IMR-90 (cell line): Measurements from ENCODE around the gene ATP13A2. TPM values are rescaled to one million over a fixed set of nuclear protein-coding genes. Genes with fewer than 3 reads are reported as not detected.
A peak's percentile ranks its signal among the peaks of the same experiment; 100 is the strongest.

Source experiments
- ATAC-seq: fragments of 200-7000 bp; cut with Tn5 transposase; 2 replicates; pipeline ENCODE4 v1.9.1; 2020; ENCODE audit warnings: low read depth, mild to moderate bottlenecking, moderate library complexity
- BruUV-seq: library from RNA; stranded (reverse); fragments of 400-500 nt; replicated peaks from 2 replicates; lab custom pipeline; 2021; lab: Mats Ljungman, UMichigan
- CTCF ChIA-PET: fragments of 300-600 bp; formaldehyde crosslinking; extraction: SDS; loops from one replicate; lab custom pipeline; 2021; ENCODE audit warnings: antibody characterized with exemption; lab: Yijun Ruan, JAX
- POLR2A ChIA-PET: fragments of 300-600 bp; sonication (Branson Sonifier 250); formaldehyde crosslinking; loops from one replicate; lab custom pipeline; 2022; ENCODE audit warnings: antibody characterized with exemption; ENCODE audit not compliant: unreplicated experiment; lab: Charles Lee
- DNase-seq: peaks from one replicate; pipeline ENCODE4 v3.0.0; 2013
- H2AFZ ChIP-seq: replicated peaks from 2 replicates; pipeline ENCODE3; 2013; ENCODE audit warnings: low read length, mild to moderate bottlenecking; ENCODE audit not compliant: poor library complexity
- H2AK5ac ChIP-seq: 2 replicates; pipeline ENCODE4 v1.6.1; 2013; ENCODE audit warnings: low read depth, low read length, inconsistent platforms
- H2AK9ac ChIP-seq: replicated peaks from 2 replicates; pipeline ENCODE3; 2013; ENCODE audit warnings: mild to moderate bottlenecking, low read depth, low read length, moderate library complexity; ENCODE audit not compliant: poor library complexity
- H2BK120ac ChIP-seq: 2 replicates; pipeline ENCODE4 v1.6.1; 2013; ENCODE audit warnings: low read depth, low read length, inconsistent platforms
- H2BK15ac ChIP-seq: 3 replicates; pipeline ENCODE4 v1.6.1; 2013; ENCODE audit warnings: low read depth, low read length, inconsistent platforms
- H2BK20ac ChIP-seq: 2 replicates; pipeline ENCODE4 v1.6.1; 2013; ENCODE audit warnings: low read depth, mild to moderate bottlenecking, inconsistent platforms, low read length, moderate library complexity
- H2BK5ac ChIP-seq: 2 replicates; pipeline ENCODE4 v1.6.1; 2013; ENCODE audit warnings: mild to moderate bottlenecking, low read depth, low read length, inconsistent platforms; ENCODE audit not compliant: poor library complexity, severe bottlenecking
- H3K14ac ChIP-seq: replicated peaks from 2 replicates; pipeline ENCODE4 v1.6.1; 2013; ENCODE audit warnings: low read depth, low read length, inconsistent platforms
- H3K18ac ChIP-seq: 2 replicates; pipeline ENCODE4 v1.6.1; 2013; ENCODE audit warnings: low read depth, low read length, control low read depth
- H3K23ac ChIP-seq: 2 replicates; pipeline ENCODE4 v1.6.1; 2013; ENCODE audit warnings: low read depth, low read length, inconsistent platforms
- H3K27ac ChIP-seq: 2 replicates; pipeline ENCODE4 v1.5.1; 2013; ENCODE audit warnings: mild to moderate bottlenecking, control low read depth, low read length; ENCODE audit not compliant: insufficient read depth
- H3K27me3 ChIP-seq: 2 replicates; pipeline ENCODE4 v1.6.1; 2013; ENCODE audit warnings: low read length; ENCODE audit not compliant: control insufficient read depth, insufficient read depth
- H3K36me3 ChIP-seq: 2 replicates; pipeline ENCODE4 v1.6.1; 2013; ENCODE audit warnings: low read length, mixed read lengths; ENCODE audit not compliant: control insufficient read depth, insufficient read depth
- H3K4ac ChIP-seq: 2 replicates; pipeline ENCODE4 v1.6.1; 2013; ENCODE audit warnings: low read depth, low read length, inconsistent platforms
- H3K4me1 ChIP-seq: 2 replicates; pipeline ENCODE4 v1.6.1; 2013; ENCODE audit warnings: low read length, mixed read lengths; ENCODE audit not compliant: control insufficient read depth, insufficient read depth
- H3K4me2 ChIP-seq: 2 replicates; pipeline ENCODE4 v1.6.1; 2013; ENCODE audit warnings: low read depth, mild to moderate bottlenecking, control low read depth, low read length, moderate library complexity
- H3K4me3 ChIP-seq: 2 replicates; pipeline ENCODE4 v1.5.1; 2013; ENCODE audit warnings: low read depth, mild to moderate bottlenecking, control low read depth, low read length, moderate library complexity; ENCODE audit not compliant: insufficient read depth
- H3K56ac ChIP-seq: 2 replicates; pipeline ENCODE4 v1.6.1; 2013; ENCODE audit warnings: low read length, inconsistent platforms; ENCODE audit not compliant: insufficient read depth; ENCODE audit errors: extremely low read depth
- H3K79me1 ChIP-seq, 2 experiments: 2 replicates each; pipeline ENCODE4 v1.6.1; 2013; ENCODE audit warnings: low read length in 2 of 2, inconsistent platforms in 1 of 2, low read depth in 1 of 2
- H3K9ac ChIP-seq: 2 replicates; pipeline ENCODE4 v1.6.1; 2013; ENCODE audit warnings: low read depth, low read length, control low read depth
- H3K9me1 ChIP-seq: 2 replicates; pipeline ENCODE4 v1.6.1; 2013; ENCODE audit warnings: low read length, inconsistent platforms; ENCODE audit not compliant: insufficient read depth
- H3K9me3 ChIP-seq: 2 replicates; pipeline ENCODE4 v1.6.1; 2013; ENCODE audit warnings: low read length; ENCODE audit not compliant: control insufficient read depth, insufficient read depth
- H4K20me1 ChIP-seq: 2 replicates; pipeline ENCODE4 v1.6.1; 2013; ENCODE audit warnings: low read length, inconsistent platforms; ENCODE audit not compliant: insufficient read depth
- H4K5ac ChIP-seq: 2 replicates; pipeline ENCODE4 v1.6.1; 2013; ENCODE audit warnings: mild to moderate bottlenecking, low read depth, low read length, control low read depth
- H4K8ac ChIP-seq, 2 experiments: 2 replicates each; pipeline ENCODE4 v1.6.1; 2013; ENCODE audit warnings: low read depth in 2 of 2, low read length in 2 of 2, control low read depth in 1 of 2, inconsistent platforms in 1 of 2
- H4K91ac ChIP-seq: 2 replicates; pipeline ENCODE4 v1.6.1; 2013; ENCODE audit warnings: low read depth, low read length, inconsistent platforms; ENCODE audit not compliant: insufficient read depth
- BHLHE40 ChIP-seq: fragments of 150-350 bp; IDR thresholded peaks from 2 replicates; pipeline ENCODE4 v1.6.1; 2016; ENCODE audit warnings: mild to moderate bottlenecking, low read depth, low read length
- CEBPB ChIP-seq: IDR thresholded peaks from 2 replicates; pipeline ENCODE4 v1.6.1; 2012; ENCODE audit warnings: low read depth, low read length, improper control_type of control experiment
- CTCF ChIP-seq: conservative IDR thresholded peaks from 2 replicates; pipeline ENCODE4 v1.5.1; 2012; ENCODE audit warnings: mild to moderate bottlenecking, low read depth, low read length, improper control_type of control experiment
- MAFK ChIP-seq: IDR thresholded peaks from 2 replicates; pipeline ENCODE4 v1.6.1; 2012; ENCODE audit warnings: low read depth, low read length, improper control_type of control experiment
- MAZ ChIP-seq: IDR thresholded peaks from 2 replicates; pipeline ENCODE4 v1.6.1; 2012; ENCODE audit warnings: low read depth, mild to moderate bottlenecking, low read length, improper control_type of control experiment, moderate library complexity, borderline replicate concordance
- MXI1 ChIP-seq: IDR thresholded peaks from 2 replicates; pipeline ENCODE4 v1.6.1; 2012; ENCODE audit warnings: low read depth, mild to moderate bottlenecking, low read length, moderate library complexity, borderline replicate concordance
- NFE2L2 ChIP-seq: fragments of 150-350 bp; IDR thresholded peaks from 2 replicates; pipeline ENCODE4 v1.6.1; 2016; ENCODE audit warnings: low read depth, mild to moderate bottlenecking, low read length
- POLR2A ChIP-seq: IDR thresholded peaks from 2 replicates; pipeline ENCODE4 v1.6.1; 2012; ENCODE audit warnings: mild to moderate bottlenecking, low read depth, low read length
- RAD21 ChIP-seq: IDR thresholded peaks from 2 replicates; pipeline ENCODE4 v1.6.1; 2012; ENCODE audit warnings: low read length, improper control_type of control experiment
- RCOR1 ChIP-seq: IDR thresholded peaks from 2 replicates; pipeline ENCODE4 v1.6.1; 2012; ENCODE audit warnings: mild to moderate bottlenecking, low read length, improper control_type of control experiment; ENCODE audit not compliant: insufficient replicate concordance
- RFX5 ChIP-seq: IDR thresholded peaks from 2 replicates; pipeline ENCODE4 v1.8.0; 2012; ENCODE audit warnings: low read depth, mild to moderate bottlenecking, low read length, moderate library complexity
- SMC3 ChIP-seq: fragments of 150-350 bp; IDR thresholded peaks from 2 replicates; pipeline ENCODE4 v1.6.1; 2016; ENCODE audit warnings: low read depth, mild to moderate bottlenecking, antibody characterized with exemption, low read length, moderate library complexity
- WGBS, 2 experiments: methylation state at CpG; one replicate each; pipeline versions ENCODE4 v1.1.5 to v1.1.7; 2013; ENCODE audit warnings: missing lambda C conversion rate in 2 of 2; ENCODE audit not compliant: insufficient read length in 1 of 2; ENCODE audit errors: extremely low coverage in 2 of 2; 5-methylcytosine and 5-hydroxymethylcytosine counted together
- dilution Hi-C: fragments of 300-500 bp; cut with HindIII; formaldehyde crosslinking; loops from one replicate; pipeline ENCODE4 v1.14.3; 2018; ENCODE audit warnings: low sequenced_read_pairs; ENCODE audit not compliant: unreplicated experiment
- in situ Hi-C: fragments of 300-500 bp; cut with MboI; formaldehyde crosslinking; loops from 3 replicates; pipeline ENCODE4 v1.14.3; 2019; ENCODE audit warnings: low sequenced_read_pairs, inconsistent platforms, mixed read lengths
- intact Hi-C: fragments of 100-400 bp; cut with micrococcal nuclease; formaldehyde crosslinking; loops from 2 replicates; pipeline ENCODE4 v1.10.0; 2022
- polyA plus RNA-seq, 3 experiments: library from polyadenylated mRNA; depleted of rRNA; stranded (reverse); fragments of >200 nt; gene quantifications; 2 replicates each; pipeline ENCODE4 v1.2.3, GENCODE V29; 2012; ENCODE audit warnings: low replicate concordance in 1 of 3
- total RNA-seq: library from RNA; depleted of rRNA; stranded (reverse); fragments of >200 nt; gene quantifications from 2 replicates; pipeline ENCODE4 v1.2.3, GENCODE V29; 2012
- TF ChIP-seq, protein P1 (sequence below): fragments of 150-350 bp; IDR thresholded peaks from 2 replicates; pipeline ENCODE4 v1.6.1; 2017; ENCODE audit warnings: mild to moderate bottlenecking, antibody characterized with exemption, low read length, low read depth
- TF ChIP-seq, protein P2 (sequence below): fragments of 150-350 bp; IDR thresholded peaks from 2 replicates; pipeline ENCODE4 v1.6.1; 2016; ENCODE audit warnings: low read depth, mild to moderate bottlenecking, low read length, moderate library complexity, borderline replicate concordance

ATP13A2 gene
- total and polyA plus RNA-seq, 2 of the 4 experiments (the other 2 are of a cell fraction), result 5.7 to 18.9 TPM

GRCh38 chr1:16966282-16966681, 45.4 kb downstream of the ATP13A2 start:
- Histone ChIP-seq H3K9me3 (no peaks in the 10 kb centered on the region), H3K79me1 (no peaks in the 10 kb centered on the region), H3K4me2 (no peak overlapping the region), H3K14ac (no peak overlapping the region), H2BK120ac (no peak overlapping the region), H2AK9ac (peak overlapping the region; percentile 82), H2BK15ac (no peak overlapping the region), H3K9me1 (no peaks in the 10 kb centered on the region), H4K5ac (no peak overlapping the region), H3K4me1 (peaks cover 7% of the 10 kb centered on the region), H2BK20ac (no peak overlapping the region), H3K4ac (no peak overlapping the region), H2AK5ac (no peak overlapping the region), H4K8ac (no peak overlapping the region), H3K18ac (no peak overlapping the region), H3K27me3 (no peaks in the 10 kb centered on the region; the same call in 1 of the 2 replicates), H3K23ac (no peak overlapping the region), H3K4me3 (no peak overlapping the region), H4K20me1 (peaks cover 12% of the 10 kb centered on the region), H3K36me3 (peaks cover 13% of the 10 kb centered on the region; the same call in 1 of the 2 replicates), H2AFZ (no peak overlapping the region), H3K56ac (no peak overlapping the region), H4K91ac (no peak overlapping the region), H3K27ac (no peak overlapping the region), H2BK5ac (no peak overlapping the region), H3K9ac (no peak overlapping the region)
- CTCF ChIA-PET, result no interaction called here
- in situ Hi-C loops (no loop called here), dilution Hi-C loops (no loop called here), intact Hi-C loops (no loop called here)
- POLR2A ChIA-PET, result no interaction called here
- TF ChIP-seq, protein P1, sequence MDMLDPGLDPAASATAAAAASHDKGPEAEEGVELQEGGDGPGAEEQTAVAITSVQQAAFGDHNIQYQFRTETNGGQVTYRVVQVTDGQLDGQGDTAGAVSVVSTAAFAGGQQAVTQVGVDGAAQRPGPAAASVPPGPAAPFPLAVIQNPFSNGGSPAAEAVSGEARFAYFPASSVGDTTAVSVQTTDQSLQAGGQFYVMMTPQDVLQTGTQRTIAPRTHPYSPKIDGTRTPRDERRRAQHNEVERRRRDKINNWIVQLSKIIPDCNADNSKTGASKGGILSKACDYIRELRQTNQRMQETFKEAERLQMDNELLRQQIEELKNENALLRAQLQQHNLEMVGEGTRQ, result no peak
- no peak for TF ChIP-seq CTCF
- TF ChIP-seq, protein P2, sequence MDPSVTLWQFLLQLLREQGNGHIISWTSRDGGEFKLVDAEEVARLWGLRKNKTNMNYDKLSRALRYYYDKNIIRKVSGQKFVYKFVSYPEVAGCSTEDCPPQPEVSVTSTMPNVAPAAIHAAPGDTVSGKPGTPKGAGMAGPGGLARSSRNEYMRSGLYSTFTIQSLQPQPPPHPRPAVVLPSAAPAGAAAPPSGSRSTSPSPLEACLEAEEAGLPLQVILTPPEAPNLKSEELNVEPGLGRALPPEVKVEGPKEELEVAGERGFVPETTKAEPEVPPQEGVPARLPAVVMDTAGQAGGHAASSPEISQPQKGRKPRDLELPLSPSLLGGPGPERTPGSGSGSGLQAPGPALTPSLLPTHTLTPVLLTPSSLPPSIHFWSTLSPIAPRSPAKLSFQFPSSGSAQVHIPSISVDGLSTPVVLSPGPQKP, result no peak
- TF ChIP-seq RFX5, result no peak
- TF ChIP-seq RCOR1, result no peak
- TF ChIP-seq BHLHE40, result no peak
- no peak for TF ChIP-seq MXI1
- TF ChIP-seq POLR2A, result no peak
- no peak for TF ChIP-seq CEBPB
- TF ChIP-seq RAD21, result no peak
- TF ChIP-seq SMC3, result no peak
- TF ChIP-seq MAZ, result no peak
- no peak for TF ChIP-seq MAFK
- TF ChIP-seq NFE2L2, result no peak
- ATAC-seq, result no peak
- WGBS, 2 experiments, result 96% methylated on average over 12 of the region's 22 CpGs; no CpG with 5 or more reads in 1 of the 2 experiments
- DNase-seq, result no peak
- BruUV-seq, result no TSS peak
